Left cardiac atrium (tissue), 4 donors: ENCODE measurements around the gene THYN1. TPM values are rescaled to one million over a fixed set of nuclear protein-coding genes. Genes with fewer than 3 reads are reported as not detected.
A peak's percentile ranks its signal among the peaks of the same experiment; 100 is the strongest.
"Not testable (repeated sequence)": the region's sequence is repeated elsewhere in the genome, so short reads cannot be mapped to it uniquely, and the experiment has no call there.

Experiments used
- ATAC-seq, 2 donors: fragments of 200-7000 bp; cut with Tn5 transposase; one replicate each; pipeline ENCODE4 v1.9.1; 2020; ENCODE audit warnings: mild to moderate bottlenecking in 2 of 2, moderate library complexity in 2 of 2
- DNase-seq: peaks from one replicate; pipeline ENCODE4 v3.0.0-alpha.2; 2020
- intact Hi-C, 2 donors: fragments of 100-400 bp; cut with DNase I; formaldehyde crosslinking; loops; one replicate each; pipeline versions ENCODE4 v1.14.1 to v1.15.1; 2022 to 2023
- long read RNA-seq: library from polyadenylated mRNA; unstranded; transcript quantifications from one replicate; pipeline ENCODE4 v2.0.0, GENCODE V29; 2021
- total RNA-seq, 2 donors: library from RNA; stranded (reverse); fragmentation: NEBNext Ultra II Directional; extraction: Animal tissue kit (Norgen Biotek cat#: 25700); gene quantifications; one replicate each; pipeline ENCODE4 v1.2.1, GENCODE V29; 2021
- donor health status: DM: no; HTN: yes; CAD: no.
- donor health status: DM: no; HTN: yes; CAD: no; lungs with severe emphysema.
- donor health status: DM: yes; HTN: yes; CAD: no.
- donor health status: Dilated cardiomyopathy.

THYN1 gene
- total RNA-seq: 10 to 100 TPM; 32.5 to 37.1 TPM
- long read RNA-seq, transcript THYN1-201 (7 exons, 1,299 nt): major isoform, 7 of 25 reads
- long read RNA-seq, transcript THYN1-203 (8 exons, 943 nt): minor isoform, 6 of 25 reads
- long read RNA-seq, partial matches to known transcripts: 4 of 25 reads
- long read RNA-seq, other reads (novel, unspliced or antisense): 3 of 25 reads

DNA sequence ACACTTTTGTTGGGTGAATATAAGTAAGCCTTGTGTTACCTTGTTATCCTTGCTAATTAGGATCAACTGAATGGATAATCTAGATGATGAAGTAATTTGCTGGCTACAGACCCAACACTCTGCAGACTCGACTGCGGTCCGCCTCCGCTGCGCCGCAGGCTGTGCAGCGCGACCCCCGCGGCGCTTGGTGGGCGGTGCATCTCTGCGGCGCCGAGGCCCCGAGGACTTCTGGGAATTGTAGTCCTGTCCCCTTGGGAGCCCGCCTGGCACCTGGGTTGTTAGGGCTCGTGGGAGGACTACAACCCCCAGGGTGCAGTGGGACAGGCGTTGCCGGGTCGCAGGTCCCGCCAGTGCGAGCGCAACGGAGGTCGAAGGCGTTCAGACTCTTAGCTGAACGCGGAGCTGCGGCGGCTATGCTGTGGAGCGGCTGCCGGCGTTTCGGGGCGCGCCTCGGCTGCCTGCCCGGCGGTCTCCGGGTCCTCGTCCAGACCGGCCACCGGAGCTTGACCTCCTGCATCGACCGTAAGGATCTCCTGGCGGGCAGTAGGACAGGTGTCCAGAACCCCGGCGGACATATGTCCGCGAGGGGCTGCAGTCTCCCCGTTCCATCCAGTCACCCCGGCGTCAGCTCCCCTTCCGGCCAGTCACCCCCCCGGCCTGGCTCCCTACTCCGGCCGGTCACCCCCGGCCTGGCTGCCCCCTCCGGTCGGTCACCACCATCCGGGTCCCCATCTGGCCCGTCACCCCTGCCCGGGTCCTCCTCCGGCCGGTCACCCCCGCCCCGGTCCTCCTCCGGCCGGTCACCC lies at the start of gene THYN1, which contains the start of gene ACAD8:
THYN1 (minus strand) TSS at position 165 of the 806 bp plus-strand sequence. CDS start 470 bp downstream, outside the sequence.
ACAD8 (plus strand) TSS at position 381 of the 806 bp plus-strand sequence; CDS start at position 414, 33 bp downstream.
- DNase-seq (peak; percentile 98), ATAC-seq (peak; percentile 99 to 100)
- intact Hi-C loops: no loop called here

- intact Hi-C loops: no loop called here
- DNase-seq (no peak), ATAC-seq (no peak)
These were observed 41.5 kb upstream of the THYN1 start for GRCh38 chr11:134294664-134295063.

GRCh38 chr11:134293119-134294113 lies 40.3 kb upstream of the THYN1 start:
- no peak for DNase-seq
- ATAC-seq: no peak
- intact Hi-C loops: no loop called here

GRCh38 chr11:134292661-134293060 lies 39.5 kb upstream of the THYN1 start:
- intact Hi-C loops: no loop called here
- ATAC-seq (no peak), DNase-seq (no peak)

DNA sequence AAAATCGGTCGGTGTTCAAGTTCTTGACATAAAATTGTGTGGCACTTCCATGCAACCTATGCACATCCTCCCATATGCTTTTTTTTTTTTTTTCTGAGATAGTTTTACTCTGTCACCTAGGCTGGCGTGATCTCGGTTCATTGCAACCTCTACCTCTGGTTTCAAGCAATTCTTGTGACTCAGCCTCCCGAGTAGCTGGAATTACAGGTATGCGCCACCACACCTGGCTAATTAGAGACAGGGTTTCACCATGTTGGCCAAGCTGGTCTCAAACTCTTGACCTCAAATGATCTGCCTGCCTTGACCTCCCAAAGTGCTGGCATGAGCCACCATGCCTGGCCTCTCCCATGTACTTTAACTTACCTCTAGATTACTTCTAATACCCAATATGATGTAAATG lies 38.0 kb upstream of the THYN1 start:
- intact Hi-C loops: no loop called here
- DNase-seq (no peak), ATAC-seq (no peak)

- no peak for ATAC-seq
- no peak for DNase-seq
- intact Hi-C loops: no loop called here
These were observed 37.5 kb upstream of the THYN1 start for GRCh38 chr11:134290646-134291045.

DNA sequence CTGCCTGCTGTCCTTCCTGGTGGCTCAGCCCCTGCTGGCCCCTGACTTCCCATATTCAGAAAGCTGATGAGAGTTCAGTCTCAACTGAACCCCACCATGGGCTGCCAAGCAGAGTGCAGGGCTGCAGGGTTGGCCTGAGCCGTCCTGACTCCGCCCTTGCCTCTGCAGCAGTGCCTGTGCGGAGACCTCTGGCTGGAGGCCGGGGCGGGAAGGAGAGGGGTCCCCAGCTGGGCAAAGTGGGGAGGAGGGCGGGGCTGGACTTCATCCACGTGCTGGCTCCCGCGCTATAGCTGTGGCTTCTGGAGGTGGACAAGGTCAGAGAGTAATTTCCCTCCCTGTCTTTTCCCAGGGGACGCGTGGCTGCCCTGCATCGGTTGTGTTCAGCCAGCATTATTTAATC lies 36.6 kb upstream of the THYN1 start:
- no peak for DNase-seq
- intact Hi-C loops: no loop called here
- peak; percentile 38 to 47 for ATAC-seq

- no peak for DNase-seq
- no peak for ATAC-seq
- intact Hi-C loops: no loop called here
These were observed 36.0 kb upstream of the THYN1 start for GRCh38 chr11:134289167-134289566.

DNA sequence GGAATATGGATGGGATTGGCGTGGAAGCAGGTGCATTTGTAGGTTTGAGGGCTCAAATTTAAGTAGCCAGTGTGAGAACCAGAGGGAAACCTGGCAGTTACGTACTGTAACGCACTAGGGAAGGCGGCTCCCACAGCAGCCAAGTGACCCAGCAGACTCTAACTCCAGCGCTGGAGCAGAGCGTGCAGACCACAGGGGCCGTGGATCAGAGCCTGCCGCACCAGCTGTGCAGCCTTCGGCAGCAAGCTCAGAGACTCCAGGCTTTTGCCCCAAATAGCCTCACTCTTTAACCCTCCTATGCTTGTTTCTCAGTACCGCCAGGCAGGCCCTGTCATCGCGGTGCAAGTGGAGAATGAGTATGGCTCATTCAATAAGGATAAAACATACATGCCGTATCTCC lies 35.3 kb upstream of the THYN1 start:
- no peak for ATAC-seq
- intact Hi-C loops: no loop called here

GRCh38 chr11:134287561-134287960 lies 34.4 kb upstream of the THYN1 start:
- DNase-seq: no peak
- ATAC-seq: no peak
- intact Hi-C loops: no loop called here

More for the DNA sequence above, 35.3 kb upstream of the THYN1 start:
- no peak for DNase-seq

- ATAC-seq, DNase-seq, intact Hi-C loops: not testable (repeated sequence)
These were observed 31.2 kb upstream of the THYN1 start for GRCh38 chr11:134284349-134284748.

DNA sequence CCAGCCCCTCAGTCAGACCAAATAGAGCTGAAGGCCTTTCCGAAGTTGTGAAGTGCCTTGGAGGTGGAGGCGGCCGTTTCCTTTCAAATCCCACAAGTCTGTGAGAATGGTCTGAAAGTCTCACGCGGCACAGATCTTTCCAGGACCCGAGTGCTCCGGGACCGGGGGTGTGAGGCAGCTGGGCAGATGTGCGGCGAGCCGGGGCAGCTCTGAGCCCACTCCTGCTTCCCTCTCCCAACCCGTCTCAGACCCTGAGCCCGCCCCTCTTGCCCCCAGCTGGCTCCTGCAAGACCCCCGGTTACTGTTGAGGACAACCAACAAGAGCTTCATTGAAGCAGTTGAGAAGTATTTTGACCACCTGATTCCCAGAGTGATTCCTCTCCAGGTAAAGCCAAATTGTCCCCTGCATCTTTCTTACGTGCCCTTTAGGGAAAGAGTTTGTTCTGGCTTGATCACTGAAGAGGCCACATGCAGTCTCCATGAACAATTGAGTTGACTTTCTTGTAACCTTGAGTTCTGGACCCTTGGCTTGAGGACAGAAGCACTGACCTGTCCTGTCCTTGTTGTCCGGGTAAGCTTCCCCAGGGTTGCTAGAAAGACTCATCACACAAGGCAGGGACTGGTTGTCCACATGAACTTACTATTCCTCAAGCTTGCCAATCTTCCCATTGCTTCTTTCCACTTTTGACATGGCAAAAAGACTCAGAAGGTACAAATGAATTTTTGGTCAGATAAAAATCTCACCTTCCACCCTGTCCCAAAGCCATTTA lies 30.5 kb upstream of the THYN1 start:
- intact Hi-C loops: no loop called here
- DNase-seq (no peak), ATAC-seq (no peak)

DNA sequence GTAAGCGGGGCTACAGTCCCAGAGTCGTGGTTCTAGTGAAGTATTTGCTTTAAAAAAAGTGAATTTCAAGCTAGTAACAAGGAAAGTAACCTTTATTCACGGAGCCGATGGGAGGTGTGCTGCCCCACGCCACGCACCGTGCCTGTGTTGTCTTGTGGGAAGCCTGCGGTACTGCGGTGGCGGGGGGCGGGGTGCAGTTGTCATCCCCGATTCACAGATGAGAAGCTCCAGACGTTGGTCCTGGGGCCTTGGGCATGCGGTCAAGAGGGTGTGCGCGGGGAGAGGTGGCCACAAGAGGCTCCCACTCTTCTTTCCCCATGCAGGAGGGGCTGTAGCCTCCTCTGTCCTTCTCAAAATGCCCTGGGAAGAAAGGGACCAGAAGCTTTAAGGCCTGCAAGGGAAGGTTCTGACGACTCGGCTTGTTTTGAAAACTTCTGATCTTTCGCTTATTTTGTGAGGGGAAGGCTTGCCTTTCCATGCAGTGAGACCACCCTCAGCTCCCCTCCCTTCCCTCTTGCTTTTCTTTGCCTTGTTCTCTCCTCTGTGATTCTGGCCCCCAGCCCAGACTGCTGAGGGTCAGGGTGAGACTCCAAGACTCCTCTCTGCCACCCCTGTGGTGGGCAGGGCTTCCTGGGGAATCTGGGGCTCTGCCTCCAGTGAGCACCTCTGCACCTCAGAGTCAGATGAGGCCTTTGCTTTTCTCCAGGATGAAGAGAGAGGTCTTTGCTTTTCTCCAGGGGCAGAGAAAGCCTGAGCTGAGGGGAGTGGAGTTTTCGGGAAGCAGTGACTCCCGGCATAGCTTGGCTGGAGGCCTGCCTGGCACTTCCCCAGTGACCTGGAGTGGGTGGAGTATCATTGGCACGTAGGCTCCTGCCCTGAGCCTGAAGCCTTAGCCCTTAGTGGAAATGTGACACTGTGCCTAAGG lies 29.2 kb upstream of the THYN1 start:
- DNase-seq: no peak
- intact Hi-C loops: no loop called here

GRCh38 chr11:134281635-134282034 lies 28.5 kb upstream of the THYN1 start:
- DNase-seq, intact Hi-C loops: not testable (repeated sequence)
- ATAC-seq: peak in 1 of 2 donors; percentile 23

More for the DNA sequence above, 29.2 kb upstream of the THYN1 start:
- ATAC-seq: peak in 1 of 2 donors; percentile 72

GRCh38 chr11:134278356-134278755 lies 25.2 kb upstream of the THYN1 start:
- ATAC-seq: no peak
- intact Hi-C loops: no loop called here
- no peak for DNase-seq

DNA sequence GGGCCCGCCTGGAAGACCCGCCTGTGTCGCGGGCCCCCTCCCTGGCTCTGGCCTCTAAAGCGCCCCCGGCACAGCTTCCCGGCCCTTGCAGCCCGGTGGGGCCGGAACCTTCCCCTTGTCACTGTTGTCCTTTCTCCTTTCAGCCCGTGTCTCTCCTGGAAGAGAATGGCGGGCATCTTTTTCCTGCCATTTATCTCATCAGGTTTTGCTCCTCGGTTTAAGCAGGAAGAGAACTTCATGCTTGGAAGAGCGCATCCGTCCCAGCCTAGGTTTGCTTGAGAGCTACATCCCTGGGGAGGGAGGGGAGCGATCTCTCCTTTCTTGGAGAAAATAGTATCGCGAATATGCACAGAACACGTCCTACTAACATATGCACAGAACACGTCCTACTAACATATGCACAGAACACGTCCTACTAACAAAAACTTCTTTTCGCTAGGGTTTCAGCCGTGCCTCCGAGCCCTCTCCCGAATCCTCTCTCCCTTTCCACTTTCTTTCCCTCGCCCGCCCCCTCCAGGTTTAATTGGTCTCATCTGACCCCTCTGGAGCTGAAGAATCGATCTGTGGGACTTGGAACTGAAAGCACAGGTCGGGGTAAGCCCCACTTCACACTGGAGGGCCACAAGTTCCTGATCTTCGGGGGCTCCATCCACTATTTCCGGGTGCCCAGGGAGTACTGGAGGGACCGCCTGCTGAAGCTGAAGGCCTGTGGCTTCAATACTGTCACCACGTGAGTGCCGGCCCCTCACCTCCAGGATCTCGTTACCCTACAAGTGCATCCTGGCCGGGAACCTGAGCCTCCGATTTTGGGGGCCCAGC lies 24.2 kb upstream of the THYN1 start:
- no peak for ATAC-seq
- no peak for DNase-seq

More for the DNA sequence above, 24.2 kb upstream of the THYN1 start:
- intact Hi-C loops: no loop called here
